BE2C (cell line): Measurements from ENCODE around the gene CLEC1A.

ENCODE experiments used
- DNase-seq: peaks from one replicate; pipeline ENCODE4 v3.0.0-alpha.2; 2020
- H3K27me3 ChIP-seq: fragments of 250-450 bp; sonication (Bioruptor Pico); 2 replicates; pipeline ENCODE4 v1.5.1; 2020; ENCODE audit warnings: mild to moderate bottlenecking
- H3K36me3 ChIP-seq: fragments of 250-450 bp; sonication (Bioruptor Pico); 2 replicates; pipeline ENCODE4 v1.5.1; 2020; ENCODE audit warnings: mild to moderate bottlenecking
- H3K4me1 ChIP-seq: fragments of 250-450 bp; sonication (Bioruptor Pico); 2 replicates; pipeline ENCODE4 v1.5.1; 2020
- H3K4me3 ChIP-seq: 2 replicates; pipeline ENCODE4 v1.5.1; 2011; ENCODE audit warnings: low read depth, low read length
- H3K9me3 ChIP-seq: fragments of 250-450 bp; sonication (Bioruptor Pico); 2 replicates; pipeline ENCODE4 v1.5.1; 2020
- CTCF ChIP-seq: IDR thresholded peaks from 2 replicates; pipeline ENCODE4 v1.5.1; 2012; ENCODE audit warnings: mild to moderate bottlenecking, low read depth, low read length

The CLEC1A gene

GRCh38 chr12:10121278-10121677 lies 22.5 kb upstream of the CLEC1A start:
- Histone ChIP-seq H3K27me3 (0 out of 2 replicates have a peak, but pooled peaks cover 3% of the 10 kb centered on the region), H3K36me3 (no peaks in the 10 kb centered on the region), H3K4me3 (no peak overlapping the region), H3K9me3 (no peaks in the 10 kb centered on the region), H3K4me1 (no peaks in the 10 kb centered on the region)
- TF ChIP-seq CTCF = no peak
- DNase-seq = no peak

DNA sequence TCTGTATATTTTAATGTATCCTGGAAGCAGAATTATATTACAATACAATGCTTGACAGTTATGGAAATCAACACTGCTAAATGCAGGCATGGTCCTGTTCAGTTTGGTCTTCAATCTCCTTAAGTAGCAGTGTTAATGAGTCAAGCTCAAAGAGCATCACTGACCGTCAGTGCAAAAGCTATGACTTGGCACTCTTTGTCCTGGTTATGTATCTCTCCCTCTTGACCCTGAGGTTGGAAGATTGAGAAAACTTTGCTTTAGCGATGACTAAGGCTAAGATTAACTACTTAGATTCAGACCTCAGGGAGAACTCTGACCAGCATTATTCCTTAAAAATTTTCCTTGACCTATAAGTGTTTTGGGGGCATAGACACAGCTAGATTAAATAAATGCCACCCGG lies 20.3 kb upstream of the CLEC1A start:
- H3K4me3 ChIP-seq = no peak overlapping the region
- H3K9me3 ChIP-seq = no peaks in the 10 kb centered on the region
- DNase-seq = no peak
- no peak for TF ChIP-seq CTCF
- no peaks in the 10 kb centered on the region for H3K36me3 ChIP-seq
- no peaks in the 10 kb centered on the region for H3K4me1 ChIP-seq
- peaks cover 3% of the 10 kb centered on the region; the same call in 1 of the 2 replicates for H3K27me3 ChIP-seq

- H3K36me3 ChIP-seq = no peaks in the 10 kb centered on the region
- no peak overlapping the region for H3K4me3 ChIP-seq
- peaks cover 3% of the 10 kb centered on the region; the same call in 1 of the 2 replicates for H3K27me3 ChIP-seq
- no peaks in the 10 kb centered on the region for H3K4me1 ChIP-seq
- no peak for TF ChIP-seq CTCF
- H3K9me3 ChIP-seq = no peaks in the 10 kb centered on the region
- DNase-seq = no peak
Measured at GRCh38 chr12:10115890-10116289, 17.1 kb upstream of the CLEC1A start.

DNA sequence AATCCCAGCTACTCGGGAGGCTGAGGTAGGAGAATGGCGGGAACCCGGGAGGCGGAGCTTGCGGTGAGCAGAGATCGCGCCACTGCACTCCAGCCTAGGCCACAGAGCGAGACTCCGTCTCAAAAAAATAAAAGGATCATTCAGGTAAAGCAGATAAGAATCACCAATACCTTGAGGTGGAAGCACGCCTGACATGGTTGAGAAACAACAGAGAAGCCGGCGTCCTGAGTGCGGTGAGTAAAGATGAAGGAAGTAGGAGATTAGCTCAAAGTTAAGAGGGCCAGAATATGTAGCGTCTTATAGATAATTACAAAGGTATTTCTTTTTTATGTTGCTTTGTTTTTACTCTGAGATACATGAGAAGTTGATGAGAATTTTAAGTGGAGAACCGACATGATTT lies 16.5 kb upstream of the CLEC1A start:
- no peaks in the 10 kb centered on the region for H3K36me3 ChIP-seq
- no peak for DNase-seq

GRCh38 chr12:10113920-10114319 lies 15.1 kb upstream of the CLEC1A start:
- H3K27me3 ChIP-seq = peaks cover 3% of the 10 kb centered on the region; the same call in 1 of the 2 replicates
- H3K4me1 ChIP-seq = no peaks in the 10 kb centered on the region
- no peak overlapping the region for H3K4me3 ChIP-seq
- H3K36me3 ChIP-seq = no peaks in the 10 kb centered on the region
- no peaks in the 10 kb centered on the region; the same call in 1 of the 2 replicates for H3K9me3 ChIP-seq
- DNase-seq = no peak
- TF ChIP-seq CTCF = no peak

More for the DNA sequence above, 16.5 kb upstream of the CLEC1A start:
- no peak for TF ChIP-seq CTCF
- Histone ChIP-seq H3K4me3 (no peak overlapping the region), H3K4me1 (no peaks in the 10 kb centered on the region), H3K27me3 (peaks cover 3% of the 10 kb centered on the region; the same call in 1 of the 2 replicates), H3K9me3 (no peaks in the 10 kb centered on the region)

- peaks cover 3% of the 10 kb centered on the region; the same call in 1 of the 2 replicates for H3K27me3 ChIP-seq
- no peaks in the 10 kb centered on the region for H3K4me1 ChIP-seq
- no peak overlapping the region for H3K4me3 ChIP-seq
- TF ChIP-seq CTCF = no peak
- no peak for DNase-seq
- no peaks in the 10 kb centered on the region for H3K36me3 ChIP-seq
- no peaks in the 10 kb centered on the region; the same call in 1 of the 2 replicates for H3K9me3 ChIP-seq
Measured at GRCh38 chr12:10113075-10113474, 14.3 kb upstream of the CLEC1A start.
